Upper lobe of left lung (tissue), 6 donors: ENCODE data around the gene LRP5. TPM values are rescaled to one million over a fixed set of nuclear protein-coding genes. Genes with fewer than 3 reads are reported as not detected.

Experiments used
- ATAC-seq, 2 donors: fragments of 200-7000 bp; cut with Tn5 transposase; one replicate each; pipeline ENCODE4 v1.9.1; 2022; ENCODE audit warnings: mild to moderate bottlenecking in 2 of 2, moderate library complexity in 2 of 2; ENCODE audit not compliant: low FRiP score in 2 of 2
- DNase-seq, 2 donors: peaks; one replicate each; pipeline ENCODE4 v3.0.0-alpha.2; 2019 to 2020
- H3K27ac ChIP-seq, 4 donors: fragments of 200-600 bp; sonication (generic); one replicate each; pipeline ENCODE4 v1.5.1; 2016 to 2019
- H3K27me3 ChIP-seq, 4 donors: fragments of 200-600 bp; sonication (generic); one replicate each; pipeline ENCODE4 v1.5.1; 2017 to 2019
- H3K36me3 ChIP-seq, 4 donors: fragments of 200-600 bp; sonication (generic); one replicate each; pipeline ENCODE4 v1.5.1; 2016 to 2019
- H3K4me1 ChIP-seq, 4 donors: fragments of 200-600 bp; sonication (generic); one replicate each; pipeline ENCODE4 v1.5.1; 2018 to 2019
- H3K4me3 ChIP-seq, 4 donors: fragments of 200-600 bp; sonication (generic); one replicate each; pipeline ENCODE4 v1.5.1; 2017 to 2019; ENCODE audit warnings: mild to moderate bottlenecking in 2 of 4, moderate library complexity in 1 of 4
- H3K9me3 ChIP-seq, 4 donors: fragments of 200-600 bp; sonication (generic); one replicate each; pipeline ENCODE4 v1.5.1; 2018 to 2019
- EP300 ChIP-seq, 4 donors: sonication (generic); formaldehyde crosslinking; IDR thresholded peaks; one replicate each; pipeline ENCODE4 v1.5.1; 2017; ENCODE audit warnings: antibody characterized with exemption in 4 of 4, control low read depth in 2 of 4
- POLR2A ChIP-seq, 4 donors: fragments of 450-650 bp; IDR thresholded peaks; one replicate each; pipeline ENCODE4 v1.5.1; 2016 to 2017; ENCODE audit warnings: antibody characterized with exemption in 4 of 4, mild to moderate bottlenecking in 2 of 4
- POLR2AphosphoS5 ChIP-seq, 2 donors: sonication (generic); formaldehyde crosslinking; IDR thresholded peaks; one replicate each; pipeline ENCODE4 v1.5.1; 2017; ENCODE audit warnings: antibody characterized with exemption in 2 of 2
- WGBS, 2 donors: methylation state at CpG; one replicate each; pipeline ENCODE4 v1.1.5; 2017 to 2018; 5-methylcytosine and 5-hydroxymethylcytosine counted together
- total RNA-seq, 6 donors: library from RNA; depleted of rRNA in 4 of 6; stranded (reverse); fragments of >200 nt in 4 of 6; gene quantifications; one replicate each; pipeline versions ENCODE4 v1.1.0 to v1.2.1, GENCODE V29; 2016 to 2021
- TF ChIP-seq, protein P1 (sequence below), 6 experiments: fragments of 450-650 bp in 4 of 6; fragments of 200-600 bp in 2 of 6; sonication (generic) in 2 of 6; IDR thresholded peaks; one replicate each; pipeline ENCODE4 v1.5.1; 2016 to 2019; ENCODE audit warnings: antibody characterized with exemption in 6 of 6
- donor health status: DM: no; HTN: no; CAD: no; lungs with moderate emphysema.
- donor health status: DM: no; HTN: yes; CAD: no; lungs with severe emphysema.

Gene LRP5
- total RNA-seq, 6 donors from 2014 or later: 51.5 to 79.4 (median 67.6) TPM

- DNase-seq: peak in 1 of 2 donors; percentile 77
- no peak for TF ChIP-seq POLR2A (IDR thresholded peaks at IDR 0.05)
- TF ChIP-seq, protein P1, sequence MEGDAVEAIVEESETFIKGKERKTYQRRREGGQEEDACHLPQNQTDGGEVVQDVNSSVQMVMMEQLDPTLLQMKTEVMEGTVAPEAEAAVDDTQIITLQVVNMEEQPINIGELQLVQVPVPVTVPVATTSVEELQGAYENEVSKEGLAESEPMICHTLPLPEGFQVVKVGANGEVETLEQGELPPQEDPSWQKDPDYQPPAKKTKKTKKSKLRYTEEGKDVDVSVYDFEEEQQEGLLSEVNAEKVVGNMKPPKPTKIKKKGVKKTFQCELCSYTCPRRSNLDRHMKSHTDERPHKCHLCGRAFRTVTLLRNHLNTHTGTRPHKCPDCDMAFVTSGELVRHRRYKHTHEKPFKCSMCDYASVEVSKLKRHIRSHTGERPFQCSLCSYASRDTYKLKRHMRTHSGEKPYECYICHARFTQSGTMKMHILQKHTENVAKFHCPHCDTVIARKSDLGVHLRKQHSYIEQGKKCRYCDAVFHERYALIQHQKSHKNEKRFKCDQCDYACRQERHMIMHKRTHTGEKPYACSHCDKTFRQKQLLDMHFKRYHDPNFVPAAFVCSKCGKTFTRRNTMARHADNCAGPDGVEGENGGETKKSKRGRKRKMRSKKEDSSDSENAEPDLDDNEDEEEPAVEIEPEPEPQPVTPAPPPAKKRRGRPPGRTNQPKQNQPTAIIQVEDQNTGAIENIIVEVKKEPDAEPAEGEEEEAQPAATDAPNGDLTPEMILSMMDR (IDR thresholded peaks at IDR 0.05): no peak
- no peak for TF ChIP-seq POLR2AphosphoS5 (IDR thresholded peaks at IDR 0.05)
- WGBS, 2 donors: 83 to 84% methylated on average over 17 to 25 of the region's 34 CpGs
- Histone ChIP-seq H3K36me3 (peaks cover 0 to 62% (median 33%) of the 10 kb centered on the region in 4 donors), H3K4me3 (no peak overlapping the region), H3K4me1 (peaks cover 9 to 29% (median 14%) of the 10 kb centered on the region in 4 donors), H3K27me3 (no peaks in the 10 kb centered on the region), H3K27ac (peak overlapping the region; percentile 36 to 78 (median 46)), H3K9me3 (no peaks in the 10 kb centered on the region)
- peak; percentile 9 to 84 for ATAC-seq
These were observed 124.9 kb downstream of the LRP5 start for GRCh38 chr11:68436985-68437926.

GRCh38 chr11:68437927-68438657 lies 125.7 kb downstream of the LRP5 start:
- WGBS, 2 donors: 93 to 94% methylated on average over 28 to 31 of the region's 34 CpGs
- H3K9me3 ChIP-seq: no peaks in the 10 kb centered on the region
- peaks cover 0 to 58% (median 32%) of the 10 kb centered on the region in 4 donors for H3K36me3 ChIP-seq
- TF ChIP-seq EP300 (IDR thresholded peaks at IDR 0.05): no peak
- TF ChIP-seq POLR2AphosphoS5 (IDR thresholded peaks at IDR 0.05): no peak
- TF ChIP-seq, protein P1 (IDR thresholded peaks at IDR 0.05): no peak
- no peak for TF ChIP-seq POLR2A (IDR thresholded peaks at IDR 0.05)
- no peaks in the 10 kb centered on the region for H3K27me3 ChIP-seq
- DNase-seq (no peak), ATAC-seq (no peak)
- no peak overlapping the region for H3K4me3 ChIP-seq
- peak overlapping the region; percentile 36 to 78 (median 46) for H3K27ac ChIP-seq
- H3K4me1 ChIP-seq: peaks cover 9 to 29% (median 14%) of the 10 kb centered on the region in 4 donors

GRCh38 chr11:68438658-68439259 lies 126.4 kb downstream of the LRP5 start:
- H3K27ac ChIP-seq: peak overlapping the region in 1 of 4 donors; percentile 1
- TF ChIP-seq, protein P1 (IDR thresholded peaks at IDR 0.05): no peak
- TF ChIP-seq POLR2A (IDR thresholded peaks at IDR 0.05) (no peak), EP300 (IDR thresholded peaks at IDR 0.05) (no peak), POLR2AphosphoS5 (IDR thresholded peaks at IDR 0.05) (no peak)

GRCh38 chr11:68439355-68440065 lies 127.1 kb downstream of the LRP5 start:
- no peak overlapping the region for H3K4me3 ChIP-seq
- DNase-seq (no peak), ATAC-seq (no peak)
- H3K9me3 ChIP-seq: no peaks in the 10 kb centered on the region
- TF ChIP-seq POLR2A (IDR thresholded peaks at IDR 0.05) (no peak), POLR2AphosphoS5 (IDR thresholded peaks at IDR 0.05) (no peak), EP300 (IDR thresholded peaks at IDR 0.05) (no peak)
- TF ChIP-seq, protein P1 (IDR thresholded peaks at IDR 0.05): no peak
- H3K36me3 ChIP-seq: peaks cover 0 to 46% (median 24%) of the 10 kb centered on the region in 4 donors
- 54 to 87% methylated on average over 19 to 34 of the region's 38 CpGs for WGBS, 2 donors
- H3K27me3 ChIP-seq: no peaks in the 10 kb centered on the region
- peaks cover 9 to 29% (median 14%) of the 10 kb centered on the region in 4 donors for H3K4me1 ChIP-seq
- peak overlapping the region in 1 of 4 donors; percentile 1 for H3K27ac ChIP-seq

More at GRCh38 chr11:68438658-68439259, 126.4 kb downstream of the LRP5 start:
- H3K9me3 ChIP-seq: no peaks in the 10 kb centered on the region
- 90 to 92% methylated on average over 2 to 5 of the region's 6 CpGs for WGBS, 2 donors
- H3K36me3 ChIP-seq: peaks cover 0 to 52% (median 27%) of the 10 kb centered on the region in 4 donors
- no peak for DNase-seq
- ATAC-seq: no peak
- H3K27me3 ChIP-seq: no peaks in the 10 kb centered on the region
- H3K4me1 ChIP-seq: peaks cover 9 to 29% (median 14%) of the 10 kb centered on the region in 4 donors
- no peak overlapping the region for H3K4me3 ChIP-seq
